Measurements from ENCODE around the gene CAMTA1.

Gene CAMTA1

DNA sequence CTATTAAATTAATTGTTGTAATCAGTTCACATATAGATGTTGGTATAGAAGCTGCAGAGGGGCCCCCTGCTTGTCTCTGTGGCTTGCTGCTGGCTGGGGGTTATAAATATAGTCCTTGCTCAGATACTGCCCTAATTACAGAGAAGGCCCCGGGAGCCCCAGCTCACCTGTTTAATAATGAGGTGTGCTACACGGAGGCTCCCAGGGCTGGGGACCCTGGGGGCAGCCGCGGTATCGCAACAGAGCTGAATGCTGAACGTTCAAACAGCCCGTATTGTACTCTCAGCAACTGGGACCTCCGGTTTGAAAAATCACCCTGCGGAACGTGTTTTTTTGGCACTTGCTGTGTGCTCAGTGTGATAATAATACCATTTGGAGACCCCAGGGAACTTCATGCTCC is 309.3 kb downstream of the CAMTA1 start:
- H3K4me3 ChIP-seq (ENCODE audit: low read length), result no peak overlapping the region
- H3K79me2 ChIP-seq (ENCODE audit: low read length), result no peaks in the 10 kb centered on the region
- DNase-seq, result no peak
- H3K27me3 ChIP-seq (replicated peaks; ENCODE audit: insufficient read depth, low read length), result peaks cover 100% of the 10 kb centered on the region
- H3F3A ChIP-seq (ENCODE audit: insufficient read depth, low read length), result no peaks in the 10 kb centered on the region
- no peaks in the 10 kb centered on the region for H3K4me1 ChIP-seq (ENCODE audit: low read length)
- H4K20me1 ChIP-seq (ENCODE audit: insufficient read depth, low read length), result no peaks in the 10 kb centered on the region
- H3K36me3 ChIP-seq (replicated peaks; ENCODE audit: insufficient read depth, low read length), result no peaks in the 10 kb centered on the region
- no peak for TF ChIP-seq EZH2 (optimal IDR thresholded peaks at IDR 0.05; ENCODE audit: low read depth, low read length)
- TF ChIP-seq, protein P1, sequence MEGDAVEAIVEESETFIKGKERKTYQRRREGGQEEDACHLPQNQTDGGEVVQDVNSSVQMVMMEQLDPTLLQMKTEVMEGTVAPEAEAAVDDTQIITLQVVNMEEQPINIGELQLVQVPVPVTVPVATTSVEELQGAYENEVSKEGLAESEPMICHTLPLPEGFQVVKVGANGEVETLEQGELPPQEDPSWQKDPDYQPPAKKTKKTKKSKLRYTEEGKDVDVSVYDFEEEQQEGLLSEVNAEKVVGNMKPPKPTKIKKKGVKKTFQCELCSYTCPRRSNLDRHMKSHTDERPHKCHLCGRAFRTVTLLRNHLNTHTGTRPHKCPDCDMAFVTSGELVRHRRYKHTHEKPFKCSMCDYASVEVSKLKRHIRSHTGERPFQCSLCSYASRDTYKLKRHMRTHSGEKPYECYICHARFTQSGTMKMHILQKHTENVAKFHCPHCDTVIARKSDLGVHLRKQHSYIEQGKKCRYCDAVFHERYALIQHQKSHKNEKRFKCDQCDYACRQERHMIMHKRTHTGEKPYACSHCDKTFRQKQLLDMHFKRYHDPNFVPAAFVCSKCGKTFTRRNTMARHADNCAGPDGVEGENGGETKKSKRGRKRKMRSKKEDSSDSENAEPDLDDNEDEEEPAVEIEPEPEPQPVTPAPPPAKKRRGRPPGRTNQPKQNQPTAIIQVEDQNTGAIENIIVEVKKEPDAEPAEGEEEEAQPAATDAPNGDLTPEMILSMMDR (IDR thresholded peaks at IDR 0.05; ENCODE audit: low read length), result no peak
- TF ChIP-seq EZH2phosphoT487 (IDR thresholded peaks at IDR 0.05; ENCODE audit: low read length), result no peak
- H3K27ac ChIP-seq (ENCODE audit: low read length), result no peak overlapping the region
- H3K9me2 ChIP-seq (replicated peaks; ENCODE audit: insufficient read depth, low read length), result no peaks in the 10 kb centered on the region
- H3K4me2 ChIP-seq (ENCODE audit: low read depth, low read length), result no peak overlapping the region
- H3K9me3 ChIP-seq (replicated peaks; ENCODE audit: insufficient read depth, low read length), result no peaks in the 10 kb centered on the region
- H2AFZ ChIP-seq (ENCODE audit: low read length), result no peak overlapping the region
- no peak overlapping the region for H3K9ac ChIP-seq (ENCODE audit: low read length)

DNA sequence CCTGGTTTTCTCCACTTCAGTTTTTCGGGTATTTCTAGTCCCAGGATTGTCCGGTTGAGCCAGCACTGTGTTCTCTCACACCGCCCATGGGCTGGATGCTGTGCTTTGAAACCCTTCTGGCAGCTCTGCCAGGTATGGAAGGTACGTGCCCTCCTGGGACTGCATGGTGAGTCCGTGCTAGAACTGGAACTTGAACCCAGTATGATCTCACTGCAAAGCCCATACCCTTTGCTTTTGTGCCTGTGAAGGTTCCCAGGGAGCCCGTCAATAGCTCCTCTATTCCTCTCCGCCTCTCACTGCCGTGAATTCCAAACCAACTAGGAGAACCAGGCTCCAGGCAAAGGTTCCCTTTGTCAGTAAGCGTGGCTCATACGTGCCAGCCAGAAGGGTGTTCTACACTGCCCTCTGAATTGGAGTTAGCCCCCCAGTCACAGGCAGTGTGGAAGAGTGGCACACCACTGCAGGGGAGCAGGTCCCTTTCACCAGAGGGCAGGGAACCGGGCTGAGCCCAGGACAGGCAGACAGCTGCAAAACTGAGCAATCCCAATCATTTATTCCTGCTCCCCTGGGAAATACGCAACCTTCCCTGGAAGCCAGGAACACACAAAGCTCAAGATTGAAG is 310.2 kb downstream of the CAMTA1 start:
- no peaks in the 10 kb centered on the region for H3K79me2 ChIP-seq (ENCODE audit: low read length)
- H3F3A ChIP-seq (ENCODE audit: insufficient read depth, low read length), result no peaks in the 10 kb centered on the region
- DNase-seq, result no peak
- H3K27me3 ChIP-seq (replicated peaks; ENCODE audit: insufficient read depth, low read length), result peaks cover 100% of the 10 kb centered on the region
- H3K36me3 ChIP-seq (replicated peaks; ENCODE audit: insufficient read depth, low read length), result no peaks in the 10 kb centered on the region
- no peaks in the 10 kb centered on the region for H3K4me1 ChIP-seq (ENCODE audit: low read length)
- TF ChIP-seq EZH2phosphoT487 (IDR thresholded peaks at IDR 0.05; ENCODE audit: low read length) (no peak), EZH2 (optimal IDR thresholded peaks at IDR 0.05; ENCODE audit: low read depth, low read length) (no peak)
- TF ChIP-seq, protein P1 (IDR thresholded peaks at IDR 0.05; ENCODE audit: low read length), result no peak
- no peaks in the 10 kb centered on the region for H4K20me1 ChIP-seq (ENCODE audit: insufficient read depth, low read length)
- no peak overlapping the region for H3K27ac ChIP-seq (ENCODE audit: low read length)
- no peaks in the 10 kb centered on the region for H3K9me3 ChIP-seq (replicated peaks; ENCODE audit: insufficient read depth, low read length)
- H2AFZ ChIP-seq (ENCODE audit: low read length), result no peak overlapping the region
- no peak overlapping the region for H3K4me3 ChIP-seq (ENCODE audit: low read length)
- H3K9me2 ChIP-seq (replicated peaks; ENCODE audit: insufficient read depth, low read length), result no peaks in the 10 kb centered on the region
- H3K4me2 ChIP-seq (ENCODE audit: low read depth, low read length), result no peak overlapping the region
- H3K9ac ChIP-seq (ENCODE audit: low read length), result no peak overlapping the region

DNA sequence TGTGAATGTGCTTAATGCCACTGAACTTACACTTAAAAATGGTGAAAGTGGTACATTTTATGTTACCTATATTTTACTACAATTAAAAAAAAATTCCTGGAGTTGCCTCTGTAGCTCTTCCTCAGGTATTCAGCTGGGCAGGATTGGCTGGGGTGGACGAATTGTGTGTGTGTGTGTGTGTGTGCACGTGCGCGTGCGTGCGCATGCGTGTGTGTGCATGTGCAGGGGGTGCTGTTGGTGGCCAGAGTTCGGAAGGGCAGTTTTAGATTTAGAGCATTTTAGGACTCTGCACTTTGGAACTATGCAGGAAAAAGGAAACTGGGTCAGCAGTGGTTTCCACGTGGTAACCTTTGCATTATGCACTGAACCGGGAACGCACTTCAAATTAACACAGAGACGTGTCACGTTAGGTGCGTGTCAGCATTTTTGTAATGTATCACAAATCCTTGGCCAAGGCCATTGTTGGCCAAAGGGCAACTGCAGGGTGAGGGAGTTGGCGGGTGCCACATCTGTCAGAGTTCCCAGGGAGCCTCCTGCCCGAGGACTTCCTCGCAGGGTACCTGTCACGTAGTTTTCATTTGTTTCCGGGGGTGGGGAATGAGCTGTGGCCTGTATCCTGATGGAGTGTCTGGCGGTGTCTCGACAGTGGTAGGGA is 312.8 kb downstream of the CAMTA1 start:
- TF ChIP-seq, protein P1 (IDR thresholded peaks at IDR 0.05; ENCODE audit: low read length), result no peak
- TF ChIP-seq EZH2phosphoT487 (IDR thresholded peaks at IDR 0.05; ENCODE audit: low read length) (no peak), EZH2 (optimal IDR thresholded peaks at IDR 0.05; ENCODE audit: low read depth, low read length) (no peak)
- Histone ChIP-seq H3K9me2 (replicated peaks; ENCODE audit: insufficient read depth, low read length) (no peaks in the 10 kb centered on the region), H3K36me3 (replicated peaks; ENCODE audit: insufficient read depth, low read length) (no peaks in the 10 kb centered on the region), H3K9ac (ENCODE audit: low read length) (no peak overlapping the region), H3K9me3 (replicated peaks; ENCODE audit: insufficient read depth, low read length) (no peaks in the 10 kb centered on the region), H3K79me2 (ENCODE audit: low read length) (no peaks in the 10 kb centered on the region), H3K4me2 (ENCODE audit: low read depth, low read length) (no peak overlapping the region), H4K20me1 (ENCODE audit: insufficient read depth, low read length) (no peaks in the 10 kb centered on the region), H3F3A (ENCODE audit: insufficient read depth, low read length) (no peaks in the 10 kb centered on the region), H3K4me1 (ENCODE audit: low read length) (no peaks in the 10 kb centered on the region), H3K27me3 (replicated peaks; ENCODE audit: insufficient read depth, low read length) (peaks cover 100% of the 10 kb centered on the region), H2AFZ (ENCODE audit: low read length) (no peak overlapping the region), H3K4me3 (ENCODE audit: low read length) (no peak overlapping the region), H3K27ac (ENCODE audit: low read length) (no peak overlapping the region)
- no peak for DNase-seq
